NCI-H2029 treated with DMSO at 0.1 percent for 48 hours (cell line): ENCODE data around the gene DNAH7.

Experiments
- DNase-seq: peaks from one replicate; lab custom pipeline; 2025; lab: John Stamatoyannopoulos, UW

The DNAH7 gene

DNA sequence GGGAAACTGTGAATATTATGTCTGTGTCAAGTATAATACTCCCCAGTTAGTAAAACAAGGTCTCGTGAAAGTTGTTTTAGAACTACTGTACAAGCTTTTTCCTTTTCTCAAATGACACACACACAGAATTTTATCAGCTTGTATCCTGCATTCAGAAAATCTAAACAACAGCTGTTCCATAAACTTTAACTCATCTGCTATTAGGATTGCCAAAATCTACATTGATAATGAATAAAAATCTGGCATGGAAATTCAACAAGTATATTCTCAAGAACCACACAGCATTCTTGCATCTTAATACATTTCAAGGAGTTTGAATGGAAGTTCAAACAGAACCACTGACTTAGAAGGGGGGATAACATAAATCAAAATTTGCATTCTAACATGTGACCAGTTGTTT is 260.4 kb downstream of the DNAH7 start:
- DNase-seq: no peak

DNA sequence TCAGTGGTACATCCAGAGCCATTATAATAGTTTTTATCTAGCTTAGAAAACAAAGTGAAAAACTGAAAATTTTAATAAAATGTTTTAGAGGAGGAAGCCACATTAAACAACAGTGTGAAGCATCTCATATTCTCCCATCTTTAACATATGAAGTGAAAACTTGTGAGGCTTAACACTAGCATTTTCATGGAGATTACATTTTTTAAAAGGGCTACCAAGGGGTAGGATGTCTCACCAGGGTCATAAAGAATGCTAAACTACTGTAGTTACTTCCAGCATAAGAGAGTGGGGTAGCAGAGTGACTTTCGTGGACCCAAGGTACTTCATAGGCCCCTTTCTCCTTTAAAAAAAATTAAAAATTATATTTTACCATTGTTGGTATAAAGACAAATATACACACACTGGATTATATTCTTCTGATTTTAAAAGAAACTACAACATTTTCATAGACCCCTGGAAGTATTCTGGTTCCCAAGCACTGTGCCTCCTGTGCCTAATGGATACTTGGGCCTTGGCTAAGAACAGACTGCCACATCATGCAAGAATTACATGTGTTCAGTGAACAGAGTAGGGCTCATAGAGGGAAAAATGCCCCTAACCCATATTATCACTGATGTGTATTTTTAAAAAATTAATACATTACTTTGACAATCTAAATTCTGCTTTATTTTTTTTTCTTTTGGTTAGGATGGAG is 263.2 kb downstream of the DNAH7 start:
- no peak for DNase-seq

DNA sequence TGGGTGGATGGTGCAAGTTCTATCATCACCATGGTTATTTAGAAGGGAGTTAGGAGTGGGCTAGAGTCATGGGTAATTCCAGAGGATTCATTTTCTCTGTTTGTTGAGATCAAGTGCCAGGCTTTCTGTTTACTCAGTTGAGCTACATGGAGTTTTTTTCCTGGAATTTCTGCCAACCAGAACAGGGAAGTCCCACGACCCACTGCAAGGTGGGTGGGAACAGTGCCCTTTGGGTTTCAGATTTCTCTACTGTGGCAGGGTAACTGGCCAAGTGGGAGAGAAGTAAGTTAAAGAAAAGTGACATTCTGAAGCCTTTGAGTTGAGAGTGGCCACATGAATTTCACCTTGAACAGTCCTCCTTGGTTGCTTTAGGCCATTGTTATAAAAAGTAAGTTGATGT is 272.8 kb downstream of the DNAH7 start:
- DNase-seq: no peak

DNA sequence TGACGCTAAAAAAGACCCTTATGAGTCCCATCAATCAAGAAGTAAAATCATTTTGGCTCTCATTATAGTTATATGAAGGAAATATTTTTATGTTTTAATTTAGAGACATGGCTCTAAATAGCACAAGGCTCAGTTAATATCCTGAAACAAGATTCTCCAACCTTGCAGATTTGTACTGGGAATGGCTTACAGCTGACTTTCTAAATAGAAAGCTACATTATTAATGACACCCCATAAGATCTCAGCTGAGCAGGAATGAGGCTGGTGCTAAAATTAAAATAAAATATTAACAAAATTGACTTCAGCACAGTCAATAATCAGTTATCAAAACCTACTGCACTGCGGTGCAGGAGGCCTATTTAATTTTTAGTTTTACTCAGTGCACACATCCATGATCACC is 274.8 kb downstream of the DNAH7 start:
- DNase-seq: no peak

DNA sequence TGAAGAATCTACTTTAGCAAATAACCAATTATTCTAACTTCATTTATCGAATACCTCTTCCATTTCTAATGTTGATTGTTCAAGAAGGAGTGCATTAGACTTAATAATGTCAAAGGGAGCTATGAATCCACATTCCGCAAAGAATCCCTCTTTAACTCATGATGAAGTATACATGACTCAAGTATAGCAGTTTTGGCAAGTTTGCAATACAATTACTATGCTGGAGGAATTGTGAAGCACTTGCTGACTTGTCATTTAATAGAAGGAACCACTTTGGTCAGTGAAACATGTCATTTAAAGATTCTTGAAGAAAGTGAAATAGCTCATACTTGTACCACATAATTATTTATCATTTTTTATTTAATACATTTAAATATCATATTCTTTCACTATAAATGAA is 286.5 kb downstream of the DNAH7 start:
- DNase-seq: no peak

DNA sequence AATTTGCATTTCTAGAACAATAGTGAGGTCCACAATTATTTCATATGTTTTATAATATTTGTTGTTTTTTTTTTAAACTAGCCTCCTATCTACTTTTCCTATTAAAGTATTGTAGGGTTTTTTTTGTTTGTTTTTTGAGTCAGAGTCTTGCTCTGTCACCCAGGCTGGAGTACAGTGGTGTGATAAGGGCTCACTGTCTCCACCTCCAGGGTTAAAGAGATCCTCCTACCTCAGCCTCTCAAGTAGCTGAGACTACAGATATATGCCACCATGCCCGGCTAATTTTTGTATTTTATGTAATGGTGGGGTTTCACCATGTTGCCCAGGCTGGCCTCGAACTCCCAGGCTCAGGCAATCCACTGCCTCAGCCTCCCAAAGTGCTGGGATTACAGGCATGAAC is 289.1 kb downstream of the DNAH7 start:
- no peak for DNase-seq

DNA sequence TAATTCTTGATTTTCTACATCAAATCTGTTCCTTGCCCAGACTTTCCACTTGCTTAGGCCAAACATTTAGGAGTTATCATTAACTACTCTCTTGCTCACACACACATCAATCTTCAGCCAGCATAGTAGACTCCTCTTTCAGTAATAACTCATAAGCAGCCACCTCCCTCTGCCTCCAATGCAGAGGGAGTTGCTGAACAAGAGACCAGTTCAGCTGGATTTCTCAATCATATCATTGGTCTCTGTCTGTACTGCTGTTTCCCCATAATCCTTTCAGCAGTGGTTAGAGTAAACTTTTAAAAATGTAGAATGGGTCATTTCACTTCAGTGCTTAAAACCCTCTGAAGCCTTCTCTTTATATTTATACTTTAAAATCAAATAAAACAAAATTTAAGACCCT is 298.7 kb downstream of the DNAH7 start:
- no peak for DNase-seq

DNA sequence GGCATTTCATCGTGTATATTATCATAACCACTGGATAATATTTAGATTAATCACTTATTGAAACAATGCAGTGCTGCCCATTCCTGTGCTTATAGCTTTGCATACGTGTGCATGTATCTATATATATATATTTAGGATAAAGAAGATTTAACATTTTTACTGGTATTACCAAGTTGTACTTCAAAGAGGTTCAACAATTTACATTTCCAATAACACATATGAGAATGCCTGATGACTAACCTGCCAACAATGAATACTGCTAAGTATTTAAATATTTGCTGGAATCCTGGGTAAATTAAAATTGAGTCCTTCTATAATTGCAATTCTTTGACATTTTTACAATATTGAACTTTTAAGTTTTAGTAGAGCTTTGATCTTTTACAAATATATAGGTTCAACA is 300.2 kb downstream of the DNAH7 start:
- no peak for DNase-seq

DNA sequence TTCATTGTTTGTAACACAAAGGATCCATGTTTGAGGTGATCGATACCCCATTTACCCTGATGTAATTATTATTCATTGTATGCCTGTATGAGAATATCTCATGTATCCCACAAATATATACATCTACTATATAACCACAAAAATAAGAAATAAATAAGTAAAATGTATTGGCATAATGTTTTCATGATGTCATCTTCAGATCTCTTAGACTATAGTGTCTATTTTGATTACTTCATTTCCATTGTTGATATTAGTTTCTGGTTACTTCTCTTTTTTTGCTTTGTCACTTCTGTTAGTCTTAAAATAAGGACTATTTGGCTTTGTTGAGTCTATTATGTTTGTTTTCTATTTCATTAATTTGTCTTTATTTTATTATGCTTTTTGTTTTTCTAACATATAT is 301.9 kb downstream of the DNAH7 start:
- DNase-seq: no peak

DNA sequence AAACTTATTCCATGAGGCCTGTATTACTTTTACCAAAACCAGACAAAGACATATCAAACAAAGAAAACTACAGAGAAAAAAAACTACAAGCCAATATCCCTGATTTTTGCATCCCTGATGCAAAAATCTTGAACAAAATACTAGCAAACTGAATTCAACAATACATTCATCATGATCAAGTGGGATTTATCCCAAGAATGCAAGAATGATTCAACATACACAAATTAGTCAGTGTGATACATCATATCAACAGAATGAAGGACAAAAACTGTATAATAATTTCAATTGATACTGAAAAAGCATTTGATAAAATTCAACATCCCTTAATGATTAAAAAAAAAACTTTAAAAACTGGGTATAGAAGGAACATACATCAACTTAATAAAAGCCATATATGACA is 304.8 kb downstream of the DNAH7 start:
- no peak for DNase-seq

DNA sequence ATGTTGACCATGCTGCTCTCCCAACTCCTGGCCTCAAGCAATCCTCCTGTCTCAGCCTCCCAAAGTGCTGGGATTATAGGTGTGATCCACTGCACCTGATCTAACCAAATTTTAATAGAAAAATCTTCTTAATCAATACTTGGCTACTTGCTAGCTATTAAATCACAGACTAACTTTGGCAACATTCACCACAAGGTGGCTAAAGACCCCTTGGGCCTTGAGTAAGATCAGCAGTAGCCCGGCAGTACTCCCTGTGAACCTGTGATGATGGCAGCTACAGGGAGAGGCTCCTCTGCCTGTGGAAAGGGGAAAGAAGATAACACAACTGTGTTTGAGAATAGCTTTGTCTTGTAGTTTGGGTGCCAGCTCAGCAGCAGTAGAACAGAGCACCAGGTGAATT is 308.8 kb downstream of the DNAH7 start:
- no peak for DNase-seq

DNA sequence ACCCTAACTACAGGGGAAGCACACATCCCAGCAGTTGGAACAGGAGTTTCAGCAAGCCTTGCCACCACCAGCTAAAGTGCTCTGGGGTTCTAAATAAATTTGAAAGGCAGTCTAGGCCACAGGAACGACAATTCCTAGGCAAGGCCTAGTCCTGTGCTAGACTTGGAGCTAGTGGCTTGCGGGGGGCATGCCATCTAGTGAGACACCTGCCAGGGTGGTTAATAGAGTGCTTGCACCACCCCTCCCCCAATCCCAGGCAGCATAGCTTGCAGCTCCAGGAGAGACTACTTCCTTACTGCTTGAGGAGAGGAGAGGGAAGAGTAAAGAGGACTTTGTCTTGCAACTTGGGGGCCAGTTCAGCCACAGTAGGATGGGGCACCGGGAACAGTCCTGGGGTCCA is 309.8 kb downstream of the DNAH7 start:
- no peak for DNase-seq

DNA sequence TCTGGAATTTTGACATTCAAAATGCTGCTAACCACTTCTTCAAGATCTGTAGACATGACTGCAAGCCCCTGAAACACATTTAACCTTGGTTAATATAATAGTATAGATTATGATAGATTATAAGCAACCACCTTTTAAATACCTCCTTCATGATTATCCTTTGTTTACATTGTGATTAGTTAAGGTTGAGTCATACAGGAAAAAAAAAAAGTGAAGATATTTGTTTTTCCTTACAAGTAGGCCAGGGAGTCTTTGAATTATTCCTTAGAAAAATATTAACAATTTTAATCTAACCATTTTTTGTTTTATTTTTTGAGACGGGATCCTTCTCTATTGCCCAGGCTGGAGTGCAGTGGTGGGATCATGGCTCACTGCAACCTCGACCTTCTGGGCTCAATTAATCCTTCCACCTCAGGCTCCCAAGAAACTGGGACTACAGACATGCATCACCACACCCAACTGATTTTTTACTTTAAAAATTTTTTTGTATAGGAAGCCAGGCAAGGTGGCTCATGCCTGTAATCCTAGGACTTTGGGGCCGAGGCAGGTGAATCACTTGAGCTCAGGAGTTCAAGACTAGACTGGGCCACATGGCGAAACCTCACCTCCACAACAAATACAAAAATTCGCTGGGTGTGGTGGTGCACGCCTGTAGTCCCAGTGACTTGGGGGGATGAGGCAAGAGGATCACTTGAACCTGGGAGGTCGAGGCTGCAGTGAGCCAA is 312.3 kb downstream of the DNAH7 start:
- no peak for DNase-seq

DNA sequence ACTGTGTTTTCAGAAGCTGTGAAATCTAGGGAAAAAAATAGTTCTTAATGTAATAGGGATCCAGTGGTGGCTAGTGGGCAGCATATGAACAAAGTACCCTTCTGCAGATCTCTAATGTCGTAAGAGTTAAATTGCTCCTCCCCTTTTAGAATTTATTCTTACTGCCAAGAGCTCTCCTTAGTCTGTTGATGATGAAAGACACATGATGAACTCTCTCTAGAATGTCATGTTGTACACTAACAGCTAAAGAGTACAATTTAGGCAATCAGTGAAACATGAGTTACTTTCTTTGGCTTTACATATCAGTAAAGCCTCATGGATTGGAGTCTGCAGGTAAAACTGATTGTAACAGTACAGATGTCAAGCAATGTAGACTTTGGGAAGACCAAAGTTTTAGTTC is 327.4 kb downstream of the DNAH7 start:
- no peak for DNase-seq

DNA sequence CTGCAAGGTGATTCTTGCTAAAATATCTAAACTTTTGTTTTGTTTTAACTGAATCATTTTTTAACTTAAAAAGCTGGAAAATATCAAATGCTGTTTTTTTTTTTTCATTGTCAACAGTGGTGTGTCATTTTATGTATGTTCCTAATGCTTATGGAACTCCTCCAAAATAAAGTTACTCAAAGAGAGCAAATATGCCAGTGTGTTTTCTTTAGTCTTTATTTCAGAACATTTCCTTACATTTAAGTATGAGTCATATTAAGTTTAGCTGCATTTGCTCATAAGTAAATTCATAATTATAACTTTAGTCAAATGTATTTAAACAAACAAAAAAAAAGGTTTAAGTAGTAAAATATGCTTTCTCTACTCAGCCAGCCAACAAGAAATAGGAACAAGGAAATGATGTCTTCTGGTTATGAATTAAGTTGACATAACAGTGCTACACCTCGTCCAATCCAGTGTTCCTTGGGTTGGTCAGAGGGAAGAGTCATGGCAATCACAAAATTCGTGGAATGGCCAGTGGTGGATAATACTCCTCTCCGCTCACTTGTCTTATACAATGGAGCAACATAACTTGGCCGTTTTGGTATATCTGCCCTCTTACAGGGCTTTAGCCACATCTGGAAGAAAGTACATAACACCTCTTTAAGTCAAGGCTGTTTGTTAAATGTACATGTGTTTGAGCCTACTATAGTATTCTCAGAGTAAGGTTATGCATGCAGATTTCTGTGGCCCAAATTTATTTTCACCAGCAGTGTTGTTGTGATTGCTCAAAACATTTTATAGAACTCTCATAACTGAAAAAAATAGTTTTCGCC is 330.9 kb downstream of the DNAH7 start:
- no peak for DNase-seq

DNA sequence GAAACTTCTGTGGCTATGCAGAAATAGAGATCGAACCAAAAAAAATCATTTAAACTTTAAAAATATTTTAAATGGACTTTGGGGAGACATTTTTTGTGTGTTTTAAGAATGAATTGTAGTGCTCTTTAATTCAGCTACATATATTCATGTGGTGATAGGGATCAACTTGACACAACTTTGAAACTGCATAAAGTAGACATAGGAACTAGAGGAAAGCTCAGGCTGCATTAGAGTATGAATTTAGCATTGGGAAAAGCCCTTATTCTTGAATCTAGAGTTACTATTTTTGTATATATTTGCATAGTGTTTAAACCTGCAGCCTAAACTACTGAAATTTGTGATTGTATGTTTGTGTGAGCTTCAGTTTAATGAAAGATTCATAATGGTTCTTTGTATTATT is 333.3 kb downstream of the DNAH7 start:
- no peak for DNase-seq

DNA sequence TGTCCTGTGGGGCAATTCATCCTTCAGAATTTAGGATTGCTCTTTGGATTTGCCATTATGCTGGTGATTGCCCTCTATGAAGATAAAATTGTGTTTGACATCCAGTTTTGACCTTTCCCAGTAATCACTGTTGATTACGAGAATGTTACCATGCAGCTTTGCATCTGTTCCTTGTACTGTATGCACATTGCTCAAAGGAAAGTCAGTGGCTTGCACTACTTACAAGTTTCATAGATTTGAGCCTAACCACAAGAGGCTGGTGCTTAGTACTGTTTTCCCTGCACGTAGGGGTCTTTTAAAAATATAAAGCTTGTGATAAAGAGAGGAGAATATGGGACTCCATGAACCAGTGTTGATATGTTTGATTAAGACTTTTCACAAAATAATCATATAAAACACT is 333.7 kb downstream of the DNAH7 start:
- DNase-seq: no peak

DNA sequence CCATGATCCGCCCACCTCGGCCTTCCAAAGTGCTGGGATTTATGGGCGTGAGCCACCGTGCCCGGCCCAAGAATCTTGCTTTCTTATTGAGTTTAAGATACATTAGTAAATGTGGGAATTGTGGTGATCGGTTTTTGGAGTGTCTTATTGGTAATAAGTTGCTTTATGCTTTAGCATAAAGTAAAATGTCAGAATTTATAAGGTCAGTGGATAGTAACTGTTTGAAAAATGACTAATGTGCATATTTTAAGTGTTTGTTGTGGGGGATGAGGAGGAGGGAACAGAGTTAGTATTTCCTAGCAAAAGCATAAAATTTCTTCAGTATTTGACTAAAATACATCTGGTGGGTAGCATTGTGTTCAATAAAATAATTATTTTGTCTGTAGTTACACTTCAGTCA is 334.2 kb downstream of the DNAH7 start:
- DNase-seq: no peak

DNA sequence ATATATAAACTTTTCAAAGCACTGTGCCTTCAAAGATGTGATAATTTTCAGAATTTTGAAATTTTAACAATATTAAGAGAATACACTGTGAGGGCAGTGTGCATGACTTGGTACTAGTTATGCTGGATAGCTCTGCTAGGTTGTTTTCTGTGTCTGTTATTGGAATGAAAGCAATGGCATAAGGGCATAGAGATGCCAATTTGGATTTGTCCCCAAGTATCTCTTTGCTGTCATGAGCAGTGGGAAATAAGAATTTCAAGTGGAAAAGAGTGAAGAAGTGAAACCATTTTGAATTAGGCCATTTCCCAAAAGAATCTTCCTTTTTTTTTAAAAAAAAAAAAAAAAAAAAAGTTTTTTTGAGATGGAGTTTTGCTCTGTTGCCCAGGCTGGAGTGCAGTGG is 334.8 kb downstream of the DNAH7 start:
- DNase-seq: no peak

DNA sequence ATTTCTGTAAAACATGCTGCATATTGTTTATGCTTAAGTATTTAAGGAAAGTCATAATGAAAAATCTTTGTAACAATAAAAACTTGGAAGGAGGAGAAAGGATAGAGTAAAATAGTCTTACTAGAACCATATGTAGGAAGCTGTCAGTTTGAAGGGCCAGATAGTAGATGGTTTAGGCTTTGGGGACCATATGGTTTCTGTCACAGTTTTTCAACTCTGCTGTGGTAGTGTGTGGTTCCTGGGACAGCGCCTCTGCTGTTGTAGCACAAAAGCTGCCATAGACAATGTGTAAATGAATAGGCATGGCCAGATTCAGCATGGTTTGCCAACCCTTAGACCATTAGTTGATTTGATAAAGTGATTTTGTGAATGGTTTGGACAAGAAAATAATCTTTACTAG is 336.1 kb downstream of the DNAH7 start:
- no peak for DNase-seq

DNA sequence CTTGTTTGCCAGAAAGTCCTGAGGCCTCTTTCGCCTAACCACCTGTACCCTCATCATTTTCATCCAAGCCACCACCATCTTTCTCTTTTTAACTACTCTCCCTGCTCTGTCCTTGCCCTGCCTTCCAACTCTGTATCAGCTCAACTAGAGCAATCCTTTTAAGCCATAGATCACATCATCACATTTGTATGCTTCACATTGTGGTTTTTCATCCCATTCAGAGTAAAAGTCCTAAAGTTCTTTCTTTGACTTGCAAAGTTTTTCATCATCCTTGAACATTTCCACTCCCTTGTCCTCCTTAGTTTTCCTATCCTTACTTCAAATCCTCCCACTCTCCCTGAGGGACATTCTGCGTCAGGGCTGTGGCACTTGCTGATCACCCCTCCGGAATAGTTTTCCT is 337.7 kb downstream of the DNAH7 start:
- DNase-seq: no peak

DNA sequence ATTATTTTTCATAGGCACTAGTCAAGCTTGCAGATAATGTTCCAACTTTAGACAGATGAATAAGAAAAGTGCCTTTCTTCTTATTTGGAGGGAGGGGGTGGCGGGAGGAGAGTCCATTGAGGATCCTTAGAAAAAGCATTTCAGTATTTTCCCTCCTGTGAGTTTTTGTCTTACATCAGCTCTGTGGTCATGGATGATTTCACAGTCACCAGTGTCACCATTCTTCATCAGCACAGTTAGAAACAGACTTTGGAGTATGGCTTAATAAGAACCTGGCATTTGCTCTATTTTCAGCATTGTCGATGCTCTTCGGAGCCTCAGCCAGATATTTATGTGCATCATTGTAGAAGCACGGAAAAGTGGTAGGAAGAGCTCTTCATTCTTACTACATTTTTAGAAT is 341.5 kb downstream of the DNAH7 start:
- no peak for DNase-seq

DNA sequence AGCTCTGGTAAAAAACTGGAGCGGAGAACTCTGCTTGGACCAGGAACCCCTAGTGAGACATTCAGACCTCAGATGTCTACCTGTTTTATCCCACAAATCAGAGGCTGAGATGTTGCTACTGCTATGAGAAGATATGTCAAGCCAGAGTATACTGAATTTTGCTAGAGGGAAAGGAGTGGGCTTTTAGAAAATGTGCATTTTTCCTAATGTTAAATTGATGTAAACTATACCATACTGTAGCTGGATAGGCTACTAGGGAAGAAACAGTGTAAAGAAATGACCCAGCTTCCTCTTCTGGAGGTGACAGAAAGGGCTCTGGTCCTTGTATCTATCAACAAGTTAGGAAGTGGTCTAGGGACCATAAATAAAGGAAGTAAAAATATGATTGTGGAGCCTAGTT is 346.6 kb downstream of the DNAH7 start:
- no peak for DNase-seq
